GM11168 (cell line): ENCODE results near the gene MFAP2.

Experiments
- in situ Hi-C: fragments of 300-500 bp; cut with MboI; formaldehyde crosslinking; loops from one replicate; pipeline ENCODE4 v1.12.0; 2022; ENCODE audit warnings: low sequenced_read_pairs; ENCODE audit not compliant: unreplicated experiment

Gene MFAP2

GRCh38 chr1:16980473-16981268 is at the start of gene MFAP2:
Gene MFAP2 (minus strand): TSS chr1:16980620. CDS start chr1:16978273, 2,347 bp downstream.
- in situ Hi-C loops: no loop called here

- in situ Hi-C loops: no loop called here
These were observed 49.8 kb upstream of the MFAP2 start for GRCh38 chr1:17030206-17030605.

GRCh38 chr1:17028662-17029188 is 48.3 kb upstream of the MFAP2 start:
- in situ Hi-C loops: no loop called here

GRCh38 chr1:17027900-17028299 is 47.5 kb upstream of the MFAP2 start:
- in situ Hi-C loops: no loop called here

GRCh38 chr1:17027403-17027802 is 47.0 kb upstream of the MFAP2 start:
- in situ Hi-C loops: no loop called here

GRCh38 chr1:17024721-17025120 is 44.3 kb upstream of the MFAP2 start:
- in situ Hi-C loops: no loop called here

GRCh38 chr1:17023573-17023972 is 43.2 kb upstream of the MFAP2 start:
- in situ Hi-C loops: no loop called here

- in situ Hi-C loops: no loop called here
These were observed 42.7 kb upstream of the MFAP2 start for GRCh38 chr1:17023102-17023501.

GRCh38 chr1:17021896-17022295 is 41.5 kb upstream of the MFAP2 start:
- in situ Hi-C loops: no loop called here

- in situ Hi-C loops: no loop called here
These were observed 40.1 kb upstream of the MFAP2 start for GRCh38 chr1:17020502-17020901.

GRCh38 chr1:17018849-17019248 is 38.4 kb upstream of the MFAP2 start:
- in situ Hi-C loops: no loop called here

GRCh38 chr1:17017435-17017834 is 37.0 kb upstream of the MFAP2 start:
- in situ Hi-C loops: no loop called here

- in situ Hi-C loops: no loop called here
These were observed 35.9 kb upstream of the MFAP2 start for GRCh38 chr1:17016317-17016661.

- in situ Hi-C loops: no loop called here
These were observed 34.5 kb upstream of the MFAP2 start for GRCh38 chr1:17014671-17015567.

GRCh38 chr1:17013491-17014320 is 33.3 kb upstream of the MFAP2 start:
- in situ Hi-C loops: no loop called here

GRCh38 chr1:17012775-17013490 is 32.5 kb upstream of the MFAP2 start:
- in situ Hi-C loops: no loop called here

- in situ Hi-C loops: no loop called here
These were observed 31.3 kb upstream of the MFAP2 start, which contains the start of gene ATP13A2 for GRCh38 chr1:17011439-17012307. Gene ATP13A2 (minus strand): TSS chr1:17011928. CDS start chr1:17011738, 190 bp downstream.

GRCh38 chr1:17011092-17011438 is 30.6 kb upstream of the MFAP2 start:
- in situ Hi-C loops: no loop called here

- in situ Hi-C loops: no loop called here
These were observed 29.3 kb upstream of the MFAP2 start for GRCh38 chr1:17009706-17010105.
